ENCODE measurements around the gene CHD1L. TPM values are rescaled to one million over a fixed set of nuclear protein-coding genes. Genes with fewer than 3 reads are reported as not detected.

Gene CHD1L
- total and polyA plus RNA-seq, 2 of the 4 experiments (the other 2 are of a cell fraction) = 31.2 to 47.5 TPM

- TF ChIP-seq, protein P1, sequence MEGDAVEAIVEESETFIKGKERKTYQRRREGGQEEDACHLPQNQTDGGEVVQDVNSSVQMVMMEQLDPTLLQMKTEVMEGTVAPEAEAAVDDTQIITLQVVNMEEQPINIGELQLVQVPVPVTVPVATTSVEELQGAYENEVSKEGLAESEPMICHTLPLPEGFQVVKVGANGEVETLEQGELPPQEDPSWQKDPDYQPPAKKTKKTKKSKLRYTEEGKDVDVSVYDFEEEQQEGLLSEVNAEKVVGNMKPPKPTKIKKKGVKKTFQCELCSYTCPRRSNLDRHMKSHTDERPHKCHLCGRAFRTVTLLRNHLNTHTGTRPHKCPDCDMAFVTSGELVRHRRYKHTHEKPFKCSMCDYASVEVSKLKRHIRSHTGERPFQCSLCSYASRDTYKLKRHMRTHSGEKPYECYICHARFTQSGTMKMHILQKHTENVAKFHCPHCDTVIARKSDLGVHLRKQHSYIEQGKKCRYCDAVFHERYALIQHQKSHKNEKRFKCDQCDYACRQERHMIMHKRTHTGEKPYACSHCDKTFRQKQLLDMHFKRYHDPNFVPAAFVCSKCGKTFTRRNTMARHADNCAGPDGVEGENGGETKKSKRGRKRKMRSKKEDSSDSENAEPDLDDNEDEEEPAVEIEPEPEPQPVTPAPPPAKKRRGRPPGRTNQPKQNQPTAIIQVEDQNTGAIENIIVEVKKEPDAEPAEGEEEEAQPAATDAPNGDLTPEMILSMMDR (conservative IDR thresholded peaks at IDR 0.05; ENCODE audit: low read depth, low read length) = no peak
These were observed 493 bp upstream of the CHD1L start (continued) for GRCh38 chr1:147241934-147242448.

- H3K79me1 ChIP-seq (ENCODE audit: low read depth in 1 of 2, low read length in 2 of 2) = peaks cover 3 to 30% of the 10 kb centered on the region in 2 experiments; a peak in 3 of 4 replicates
- H2BK120ac ChIP-seq (ENCODE audit: low read depth, low read length) = no peak overlapping the region; the same call in 1 of the 2 replicates
- H2AK5ac ChIP-seq (ENCODE audit: low read depth, low read length) = peak overlapping the region; percentile 11; the same call in 1 of the 2 replicates
- H3K14ac ChIP-seq (replicated peaks; ENCODE audit: low read depth, low read length) = 0 out of 2 replicates have a peak overlapping the region, but pooled peaks have one; percentile 64
- H4K91ac ChIP-seq (ENCODE audit: insufficient read depth, low read depth, low read length) = peak overlapping the region; percentile 3; the same call in 1 of the 2 replicates
- H4K8ac ChIP-seq (ENCODE audit: low read depth in 2 of 2, low read length in 2 of 2) = peak overlapping the region in 1 of 2 experiments; percentile 4; a peak in 1 of 4 replicates
- in situ Hi-C loops (cut with MboI; ENCODE audit: low sequenced_read_pairs) (no loop called here), dilution Hi-C loops (cut with HindIII; ENCODE audit: low sequenced_read_pairs, unreplicated experiment) (no loop called here), intact Hi-C loops (cut with micrococcal nuclease) (loop anchor here (1.0 to 2.0 kb wide), 2 partner anchors 50 to 159 kb away; no protein-coding TSS in a partner anchor)
- peaks cover 7% of the 10 kb centered on the region for H3K4me1 ChIP-seq (ENCODE audit: control insufficient read depth, insufficient read depth, low read length)
- no peak overlapping the region for H2BK20ac ChIP-seq (ENCODE audit: low read depth, low read length)
- no TSS peak for BruUV-seq (replicated peaks)
- ChIA-PET CTCF (interaction anchor here (0.6 to 1.5 kb wide), 10 partner anchors 10 to 248 kb away, joined by 3 to 5 read pairs (median 3); partner anchors contain the start of gene FMO5), POLR2A (ENCODE audit: unreplicated experiment) (interaction anchor here (1.2 kb wide), 1 partner anchor 159 kb away, joined by 9 read pairs; no protein-coding TSS in a partner anchor)
- ATAC-seq (ENCODE audit: low read depth) = peak; percentile 32
- DNase-seq = peak; percentile 86
- H3K27ac ChIP-seq (ENCODE audit: insufficient read depth, low read length) = peak overlapping the region; percentile 70
- peak overlapping the region; percentile 65 for H2AK9ac ChIP-seq (replicated peaks; ENCODE audit: low read depth, low read length, poor library complexity)
- H3K9ac ChIP-seq (ENCODE audit: low read depth, low read length) = peak overlapping the region; percentile 77
- peak overlapping the region; percentile 99 for H2AFZ ChIP-seq (replicated peaks; ENCODE audit: low read length, poor library complexity)
- no peak overlapping the region for H2BK15ac ChIP-seq (ENCODE audit: low read depth, low read length)
- H3K18ac ChIP-seq (ENCODE audit: low read depth, low read length) = no peak overlapping the region; the same call in 1 of the 2 replicates
- H3K56ac ChIP-seq (ENCODE audit: extremely low read depth, insufficient read depth, low read length) = peak overlapping the region; percentile 70
- no peaks in the 10 kb centered on the region for H3K27me3 ChIP-seq (ENCODE audit: control insufficient read depth, insufficient read depth, low read length)
- H2BK5ac ChIP-seq (ENCODE audit: low read depth, low read length, poor library complexity, severe bottlenecking) = peak overlapping the region; percentile 35
- 0% methylated on average over 4 of the region's 30 CpGs; no CpG with 5 or more reads in 1 of the 2 experiments for WGBS, 2 experiments (ENCODE audit: extremely low coverage in 2 of 2, insufficient read length in 1 of 2)
- H3K23ac ChIP-seq (ENCODE audit: low read depth, low read length) = peak overlapping the region; percentile 55
- TF ChIP-seq NFE2L2 (IDR thresholded peaks at IDR 0.05; ENCODE audit: low read depth, low read length) (no peak), FOS (IDR thresholded peaks at IDR 0.05; ENCODE audit: low read depth, low read length) (0 out of 2 replicates have a peak, but pooled peaks have one; percentile 6), MAFK (IDR thresholded peaks at IDR 0.05; ENCODE audit: low read depth, low read length) (peak; percentile 1; the same call in 1 of the 2 replicates), RAD21 (IDR thresholded peaks at IDR 0.05; ENCODE audit: low read length) (no peak)
- no peak overlapping the region for H4K5ac ChIP-seq (ENCODE audit: low read depth, low read length)
- no peaks in the 10 kb centered on the region for H3K36me3 ChIP-seq (ENCODE audit: control insufficient read depth, insufficient read depth, low read length)
- H3K4me3 ChIP-seq (ENCODE audit: insufficient read depth, low read depth, low read length) = peak overlapping the region; percentile 70
- H3K4ac ChIP-seq (ENCODE audit: low read depth, low read length) = peak overlapping the region; percentile 58
- no peaks in the 10 kb centered on the region for H3K9me3 ChIP-seq (ENCODE audit: control insufficient read depth, insufficient read depth, low read length)
- peaks cover 11% of the 10 kb centered on the region for H3K9me1 ChIP-seq (ENCODE audit: insufficient read depth, low read length)
- peaks cover 34% of the 10 kb centered on the region for H4K20me1 ChIP-seq (ENCODE audit: insufficient read depth, low read length)
- peak overlapping the region; percentile 85 for H3K4me2 ChIP-seq (ENCODE audit: low read depth, low read length)
These were observed 773 bp downstream of the CHD1L start for GRCh38 chr1:147243228-147243685.

All from IMR-90 (cell line).